Superior temporal gyrus (tissue), 1 donor: Measurements from ENCODE around the gene TRIM17.

Source experiments
- DNase-seq: peaks from one replicate; pipeline ENCODE4 v3.0.0-alpha.2; 2016; ENCODE audit errors: extremely low spot score

The TRIM17 gene

DNA sequence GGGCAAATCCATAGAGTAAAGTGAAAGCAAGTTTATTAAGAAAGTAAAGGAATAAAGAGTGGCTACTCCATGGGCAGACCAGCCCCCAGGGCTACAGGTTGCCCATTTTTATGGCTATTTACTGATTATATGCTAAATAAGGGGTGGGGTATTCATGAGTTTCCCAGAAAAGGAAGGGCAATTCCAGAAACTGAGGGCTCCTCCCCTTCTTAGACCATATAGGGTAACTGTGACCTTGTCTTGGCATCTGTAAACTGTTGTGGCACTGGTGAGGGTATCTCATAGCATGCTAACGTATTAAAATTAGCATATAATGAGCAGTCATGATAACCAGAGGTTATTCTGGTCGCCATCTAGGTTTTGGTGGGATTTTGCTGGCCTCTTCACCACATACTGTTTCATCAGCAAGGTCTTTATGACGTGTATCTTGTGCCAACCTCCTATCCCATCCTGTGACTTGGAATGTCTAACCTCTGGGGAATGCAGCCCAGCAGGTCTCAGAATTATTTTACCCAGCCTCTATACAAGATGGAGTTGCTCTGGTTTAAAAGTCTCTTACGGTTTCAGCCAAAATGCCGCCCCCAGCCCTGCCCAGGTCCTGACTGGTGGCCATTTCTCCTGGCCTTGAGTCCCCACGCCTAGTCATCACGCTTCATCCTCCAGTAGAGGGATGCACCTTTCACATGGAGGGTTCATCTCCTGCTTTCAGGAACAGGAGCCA, 982 bp upstream of the TRIM17 start:
- no peak for DNase-seq

DNA sequence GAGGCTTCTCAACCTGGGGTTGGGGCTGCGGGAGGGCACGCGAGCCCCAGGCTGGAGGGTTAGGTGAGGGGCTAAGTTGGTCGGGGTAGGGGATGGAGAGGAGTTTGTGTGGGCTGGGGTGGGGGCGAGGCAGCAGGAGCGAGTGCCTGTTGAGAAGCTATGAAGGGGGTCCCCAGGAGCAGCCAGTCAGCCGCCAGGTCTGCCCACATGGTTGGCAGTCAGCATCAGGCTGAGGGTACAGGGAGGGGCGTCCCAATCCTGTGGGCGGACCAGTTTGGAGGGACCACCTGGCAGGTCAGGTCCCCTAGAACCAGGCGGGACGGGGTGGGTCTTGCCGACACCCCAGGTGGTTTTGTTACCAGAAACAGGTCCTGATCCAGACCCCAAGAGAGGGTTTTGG, 400 bp upstream of the TRIM17 start:
- DNase-seq = no peak

DNA sequence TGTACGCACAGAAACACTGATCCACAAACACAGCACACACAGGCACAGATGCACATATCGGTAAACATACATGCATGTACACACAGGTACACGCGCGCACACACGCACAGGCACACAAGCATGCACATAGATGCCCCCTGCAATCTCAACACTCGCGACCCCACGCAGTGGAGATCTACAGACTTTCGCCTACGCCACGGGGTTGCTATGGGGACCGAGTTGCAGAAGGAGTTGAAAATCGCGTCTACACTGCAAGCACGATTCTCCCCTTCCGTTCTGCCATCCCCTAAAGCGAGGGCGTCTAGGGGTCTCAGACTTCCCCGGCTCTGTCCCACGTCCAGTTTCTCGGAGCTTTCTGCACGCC, 826 bp downstream of the TRIM17 start:
- DNase-seq = no peak

DNA sequence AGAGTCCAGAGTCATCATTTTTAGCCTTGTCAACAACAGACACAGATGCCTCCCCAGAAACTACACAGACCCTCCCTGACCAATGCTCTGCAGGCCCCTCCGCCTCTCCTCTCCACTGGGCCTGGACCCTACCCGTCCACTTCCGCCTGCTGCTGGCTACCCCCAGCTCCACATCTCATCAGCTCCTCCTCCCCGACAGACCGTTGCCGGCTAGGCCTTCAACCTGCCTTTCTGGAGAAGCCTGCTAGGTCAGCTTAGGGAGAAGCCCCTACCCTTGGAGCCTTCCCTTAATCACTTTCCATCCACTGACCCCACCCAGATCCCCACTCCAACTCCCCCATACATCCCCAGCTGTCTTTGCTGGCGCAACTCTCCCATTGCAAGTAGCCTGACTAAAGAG, 1.4 kb downstream of the TRIM17 start:
- no peak for DNase-seq

DNA sequence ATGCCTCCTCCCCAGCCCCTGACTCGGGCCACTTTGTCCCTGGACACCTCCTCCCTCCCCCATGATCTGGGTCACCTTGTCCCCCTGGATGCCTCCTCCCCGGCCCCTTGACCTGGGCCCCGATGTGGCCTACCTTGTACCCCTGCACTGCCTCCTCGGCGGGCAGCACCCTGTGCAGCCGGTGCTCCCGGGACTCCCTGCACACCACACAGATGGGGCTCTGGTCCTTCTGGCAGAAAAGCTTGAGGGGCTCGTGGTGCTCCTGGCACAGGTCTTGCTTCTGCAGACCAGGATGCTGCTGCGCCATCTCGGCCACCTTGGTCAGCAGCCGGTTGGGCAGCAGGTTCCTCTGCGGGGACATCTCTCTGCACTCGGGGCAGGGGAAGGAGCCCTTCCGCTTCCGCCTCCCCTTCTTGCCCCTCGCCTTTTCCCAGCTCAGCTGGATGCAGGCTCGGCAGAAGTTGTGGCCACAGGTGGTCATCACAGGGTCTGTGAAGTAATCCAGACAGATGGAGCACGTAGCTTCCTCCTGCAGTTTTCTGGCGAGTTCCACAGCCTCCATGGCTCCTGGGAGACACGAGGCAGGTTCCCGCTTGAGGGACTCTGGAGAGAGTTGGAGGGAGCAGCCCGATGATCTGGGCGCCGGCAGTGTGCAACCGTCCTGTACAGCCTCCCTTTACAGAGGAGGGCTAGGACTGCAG, 2.0 kb downstream of the TRIM17 start:
- DNase-seq = no peak

DNA sequence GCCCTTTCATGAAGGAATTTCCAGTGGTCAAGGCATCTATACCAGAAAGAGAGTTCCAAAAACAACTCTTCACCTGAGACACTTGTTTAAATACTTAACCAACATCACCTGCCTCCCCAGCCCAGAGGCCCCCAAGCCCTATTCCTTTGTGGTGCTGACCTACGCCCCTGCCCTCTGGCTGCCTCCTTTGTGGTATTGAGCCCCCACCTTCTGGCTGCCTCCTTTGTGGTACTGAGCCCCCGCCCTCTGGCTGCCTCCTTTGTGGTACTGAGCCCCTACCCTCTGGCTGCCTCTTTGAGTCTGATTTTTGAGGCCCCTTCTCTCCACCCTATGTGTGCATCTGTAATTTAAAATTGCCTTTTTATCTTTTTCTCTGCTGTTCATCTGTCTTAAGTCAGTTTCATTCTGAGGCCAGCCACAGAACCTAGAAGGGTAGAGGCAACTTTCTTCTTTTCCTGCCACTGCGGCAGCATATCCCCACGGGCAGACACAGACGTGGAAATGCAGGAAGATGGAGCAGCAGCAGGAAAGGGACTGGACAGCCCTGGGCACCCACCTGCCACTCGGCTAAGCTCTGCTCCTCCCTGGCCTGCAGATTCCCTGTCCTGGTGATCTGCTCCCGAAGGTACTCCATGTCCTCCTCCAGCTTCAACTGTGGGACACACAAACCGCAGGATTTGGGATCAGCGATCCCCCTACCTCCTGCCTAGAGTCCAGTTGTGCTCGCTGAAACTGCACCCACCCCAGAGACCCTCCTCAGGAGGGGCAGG, 3.2 kb downstream of the TRIM17 start:
- DNase-seq = no peak

DNA sequence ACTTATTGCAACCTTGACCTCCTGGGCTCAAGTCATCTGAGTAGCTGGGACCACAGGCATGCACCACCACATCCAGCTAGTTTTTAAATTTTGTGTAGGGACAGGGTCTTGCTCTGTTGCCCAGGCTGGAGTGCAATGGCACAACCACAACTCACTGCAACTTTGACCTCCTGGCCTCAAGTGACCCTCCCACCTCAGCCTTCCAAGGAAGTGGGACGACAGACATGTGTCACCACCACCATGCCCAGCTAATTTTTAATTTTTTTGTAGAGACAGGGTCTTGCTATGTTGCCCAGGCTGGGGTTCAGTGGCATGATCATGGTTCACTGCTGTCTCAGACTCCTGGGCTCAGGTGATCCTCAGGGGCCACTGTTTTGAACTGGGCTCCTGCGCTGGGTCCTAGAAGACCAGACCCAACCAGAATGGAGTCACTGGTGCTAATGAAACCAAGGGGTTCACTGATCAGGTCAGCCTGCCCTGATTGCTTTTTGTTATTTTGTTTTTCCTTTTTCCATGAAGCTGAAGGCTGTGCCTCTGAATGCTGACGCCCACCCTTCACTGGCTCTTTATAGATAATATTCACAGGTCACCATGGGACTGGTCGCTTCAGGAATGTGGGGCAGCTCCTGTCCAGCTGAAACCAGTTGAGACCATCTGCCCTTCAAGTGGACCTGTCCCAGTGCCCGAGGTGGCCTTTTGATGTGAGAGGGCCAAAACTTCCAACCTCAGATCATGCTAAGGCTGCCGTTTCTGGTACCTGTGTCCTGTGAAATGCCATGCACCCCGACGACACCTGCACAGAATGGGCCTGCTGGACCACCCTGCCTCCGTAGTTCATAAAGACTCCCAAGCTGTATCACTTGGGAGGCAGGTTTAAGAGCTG, 4.9 kb downstream of the TRIM17 start:
- no peak for DNase-seq

DNA sequence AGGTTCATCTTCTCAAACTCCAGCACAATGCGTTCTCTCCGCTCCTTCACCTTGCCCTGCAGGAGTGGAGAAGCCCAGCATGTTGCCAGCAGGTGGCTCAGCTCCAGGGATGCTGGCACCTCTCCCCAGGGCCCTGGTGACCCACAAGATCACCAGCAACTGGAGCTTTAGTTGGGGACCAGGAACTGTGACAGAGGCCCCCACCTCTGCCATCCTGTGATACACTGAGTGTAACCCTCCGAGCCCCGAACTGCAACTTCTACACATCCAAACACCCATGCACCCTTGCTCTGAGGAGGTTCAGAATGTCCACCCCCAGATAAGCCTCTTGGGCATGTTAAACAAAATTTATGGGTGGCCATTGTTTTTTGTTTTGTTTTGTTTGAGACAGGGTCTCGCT, 5.5 kb downstream of the TRIM17 start:
- DNase-seq = no peak

DNA sequence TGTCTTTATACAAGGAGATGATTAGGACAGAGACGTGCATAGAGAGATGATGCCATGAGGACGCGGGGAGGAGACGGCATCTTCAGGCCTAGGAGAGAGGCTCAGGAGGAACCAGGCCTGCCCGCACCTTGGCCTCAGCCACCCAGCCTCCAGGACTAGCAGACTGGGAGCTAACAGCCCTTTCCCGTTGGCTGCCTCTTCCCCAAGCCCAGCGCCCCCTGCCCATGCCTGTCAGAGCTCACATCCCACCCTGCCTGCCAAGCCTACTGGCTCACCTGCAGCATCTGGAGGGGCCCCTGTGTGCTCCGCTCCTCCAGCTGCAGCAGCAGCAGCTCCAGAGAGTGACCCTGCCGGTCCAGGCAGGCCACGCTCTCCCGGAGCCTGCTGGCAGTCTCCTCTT, 6.0 kb downstream of the TRIM17 start:
- DNase-seq = no peak

DNA sequence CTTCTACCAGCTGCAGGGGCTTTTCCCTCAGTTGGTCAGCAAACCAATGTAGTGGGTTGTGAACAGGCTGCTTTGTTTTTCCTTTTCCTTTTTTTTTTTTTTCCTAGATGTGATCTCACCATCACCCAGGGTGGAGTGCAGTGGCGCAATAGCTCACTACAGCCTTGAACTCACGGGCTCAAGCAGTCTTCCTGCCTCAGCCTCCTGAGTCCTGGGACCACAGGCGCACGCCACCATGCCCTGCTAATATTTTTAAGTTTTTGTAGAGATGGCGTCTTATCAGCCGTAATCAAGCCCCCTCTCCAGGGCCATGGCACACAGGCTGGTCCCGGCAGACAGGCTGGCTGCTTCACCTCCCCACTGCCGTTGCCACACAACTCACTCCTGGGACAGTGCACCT, 6.6 kb downstream of the TRIM17 start:
- no peak for DNase-seq

DNA sequence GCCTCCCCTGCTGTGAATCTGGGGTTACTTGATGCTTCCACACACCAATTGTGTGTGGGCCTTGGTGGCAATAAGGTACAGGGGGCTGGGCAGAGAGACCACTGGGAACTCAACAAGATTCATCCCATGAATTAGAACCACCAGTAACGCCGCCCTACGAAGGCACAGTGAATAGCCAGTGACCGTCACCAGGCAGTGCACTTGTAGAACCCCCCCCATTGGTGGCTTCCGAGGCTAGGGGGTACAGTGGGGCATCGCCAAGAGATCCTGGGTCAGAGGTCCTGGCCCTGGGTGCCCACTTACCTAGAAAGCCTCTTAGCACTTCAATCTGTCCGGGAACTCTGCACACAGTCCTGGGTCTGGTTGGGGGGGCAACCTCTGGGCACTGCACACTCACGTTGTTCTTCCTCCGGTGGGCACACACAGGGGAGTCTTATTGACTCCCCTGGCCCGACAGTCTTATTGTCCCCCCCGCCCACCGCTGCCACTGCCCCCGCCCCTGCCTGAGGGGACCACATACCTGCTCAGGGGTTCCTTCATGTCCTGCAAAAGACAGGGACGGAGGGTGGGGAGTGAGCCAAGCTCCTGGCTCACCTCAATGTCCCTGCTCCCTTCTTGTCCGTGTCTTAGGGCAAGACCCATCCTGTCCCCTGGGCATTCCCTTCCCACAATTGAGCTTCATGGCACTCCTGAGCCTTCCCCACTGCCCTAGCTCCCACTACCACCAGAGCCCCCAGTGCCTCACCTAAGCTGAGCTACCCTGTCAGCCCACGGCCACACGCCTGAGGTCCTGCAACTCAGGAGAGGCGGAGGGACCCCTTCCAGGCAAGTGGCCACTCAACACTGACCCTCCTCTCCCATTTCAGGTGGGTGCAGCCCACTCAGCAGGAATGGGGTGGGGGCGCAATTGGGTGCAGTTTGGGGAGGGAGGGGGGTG, 7.5 kb downstream of the TRIM17 start:
- no peak for DNase-seq

DNA sequence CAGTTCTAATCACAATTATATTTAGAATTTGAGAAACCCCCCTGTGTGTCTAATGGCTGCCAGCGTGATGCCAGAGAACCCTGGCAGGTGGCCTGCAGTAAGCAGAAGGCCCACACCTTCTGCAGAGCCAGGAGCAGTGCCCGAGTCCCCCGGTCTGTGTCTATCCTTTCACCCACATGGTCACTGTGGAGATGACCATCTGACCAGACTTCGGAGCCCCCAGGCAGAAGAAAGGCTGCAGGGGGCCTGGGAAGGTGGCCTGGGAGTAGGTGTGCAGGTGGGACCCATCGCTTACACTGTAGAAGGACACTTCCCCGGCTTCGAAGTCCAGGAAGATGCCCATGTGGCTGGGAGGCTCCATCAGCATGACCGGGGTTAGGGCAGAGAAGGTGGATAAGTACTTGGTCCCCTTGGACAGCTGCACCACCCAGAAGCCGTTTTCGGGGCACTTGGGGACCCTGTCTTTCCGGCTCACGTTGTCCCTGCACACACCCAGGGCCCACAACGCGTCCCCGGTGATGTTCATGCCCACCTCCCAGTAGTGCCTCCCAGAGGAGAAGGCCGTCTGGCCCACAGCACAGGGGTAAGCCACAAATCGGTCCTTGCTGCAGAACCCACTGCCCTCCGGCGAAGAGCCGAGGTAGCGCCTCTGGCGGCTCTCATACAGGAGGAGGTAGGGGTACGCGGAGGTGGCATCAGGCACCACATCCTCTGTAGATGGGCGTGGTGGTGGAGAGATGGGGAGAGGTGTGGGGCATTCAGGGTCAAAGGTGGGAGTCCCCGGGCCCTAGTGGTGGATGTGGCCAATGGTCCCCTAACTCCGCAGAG, 8.4 kb downstream of the TRIM17 start:
- no peak for DNase-seq

DNA sequence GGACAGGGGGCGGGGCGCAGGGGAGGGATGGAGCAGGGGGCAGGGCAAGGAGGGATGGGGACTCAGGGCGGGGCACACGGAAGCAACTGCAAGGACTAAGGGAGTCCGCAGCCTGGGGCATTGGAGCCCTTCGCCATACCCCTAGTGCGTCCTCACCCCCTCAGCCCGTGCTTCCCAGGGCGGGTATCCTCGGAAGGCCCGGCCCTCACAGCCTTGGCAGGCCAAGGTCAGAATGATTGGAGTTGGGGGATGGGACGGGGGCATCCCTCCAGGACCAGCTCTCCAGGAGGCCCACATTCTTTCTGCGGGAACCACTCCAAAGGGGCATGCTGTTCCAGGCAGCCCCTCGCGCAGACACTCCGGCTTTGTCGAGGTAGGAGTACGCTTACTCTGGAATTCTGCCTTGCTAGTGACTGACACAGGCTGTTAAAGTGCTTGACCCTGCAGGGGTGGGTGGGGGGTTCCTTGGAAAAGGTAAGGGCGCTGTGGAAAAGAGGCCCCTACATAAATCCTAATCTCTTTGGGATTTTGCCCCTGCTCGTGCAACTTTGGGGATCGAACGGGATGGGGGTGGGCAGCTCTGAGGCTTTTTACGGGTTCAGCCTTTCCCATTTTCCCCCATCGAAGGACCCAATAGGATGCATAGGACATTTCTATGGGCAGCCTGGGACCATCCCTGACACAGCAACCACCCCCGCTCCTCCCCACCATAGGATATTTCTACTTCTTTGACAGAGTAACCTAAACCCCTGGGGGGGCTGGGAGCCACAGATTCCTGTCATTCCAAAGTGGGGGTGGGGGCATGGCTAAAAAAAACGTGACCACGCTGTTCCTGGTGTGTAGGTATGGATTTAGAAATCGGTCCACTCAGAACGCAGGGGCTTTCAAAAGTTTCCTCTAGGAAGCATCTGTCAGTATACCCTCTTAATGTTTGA, 9.3 kb downstream of the TRIM17 start:
- no peak for DNase-seq

DNA sequence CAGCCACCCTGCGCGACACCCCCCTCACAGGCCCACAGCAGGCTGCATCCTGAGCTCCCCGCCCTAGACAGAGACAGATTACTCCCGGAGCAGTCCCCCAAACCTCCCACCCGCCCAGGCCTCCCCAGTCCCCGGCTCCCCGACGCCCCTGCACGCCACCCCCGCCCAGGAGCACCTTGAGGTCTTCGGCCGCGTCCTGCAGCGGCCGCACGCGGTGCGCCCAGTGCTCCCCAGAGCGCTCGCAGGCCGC, 10.8 kb downstream of the TRIM17 start:
- DNase-seq = no peak

DNA sequence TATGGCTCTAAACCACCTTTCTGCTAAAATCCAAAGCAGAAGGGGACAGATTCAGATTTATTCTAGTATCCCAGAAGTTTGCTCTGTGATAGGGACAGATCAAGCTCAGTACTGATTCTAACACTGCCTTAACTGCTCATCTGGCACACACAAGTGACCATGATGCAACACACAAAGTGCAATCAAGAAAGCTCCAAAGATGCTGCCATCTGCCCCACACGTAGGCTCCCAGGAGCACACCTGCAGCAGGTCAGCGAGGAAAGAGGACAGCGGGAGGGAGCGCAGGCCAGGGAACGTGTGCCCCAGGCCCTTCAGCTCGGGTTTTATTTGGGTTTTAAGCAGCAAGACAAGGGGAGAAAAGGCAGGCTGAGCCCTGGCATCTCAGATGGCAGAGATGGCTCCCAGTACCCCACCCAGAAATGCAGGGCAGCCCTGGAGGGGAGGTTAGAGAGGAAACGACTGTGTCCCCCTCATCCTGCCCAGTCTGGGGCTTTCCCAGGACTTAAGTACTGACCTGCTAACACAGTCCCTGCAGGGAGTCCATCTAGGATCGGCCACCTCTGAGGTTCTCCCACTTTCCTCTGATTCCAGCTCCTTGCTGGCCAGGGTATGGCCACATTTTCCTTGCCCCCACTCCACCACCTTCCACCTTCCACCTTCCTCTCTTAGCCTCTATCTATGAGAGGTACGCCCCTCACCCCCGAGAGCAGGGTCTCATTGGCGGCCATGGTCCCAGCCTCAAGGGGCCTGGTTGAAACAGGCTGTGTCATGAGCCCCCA, 11.3 kb downstream of the TRIM17 start:
- no peak for DNase-seq

DNA sequence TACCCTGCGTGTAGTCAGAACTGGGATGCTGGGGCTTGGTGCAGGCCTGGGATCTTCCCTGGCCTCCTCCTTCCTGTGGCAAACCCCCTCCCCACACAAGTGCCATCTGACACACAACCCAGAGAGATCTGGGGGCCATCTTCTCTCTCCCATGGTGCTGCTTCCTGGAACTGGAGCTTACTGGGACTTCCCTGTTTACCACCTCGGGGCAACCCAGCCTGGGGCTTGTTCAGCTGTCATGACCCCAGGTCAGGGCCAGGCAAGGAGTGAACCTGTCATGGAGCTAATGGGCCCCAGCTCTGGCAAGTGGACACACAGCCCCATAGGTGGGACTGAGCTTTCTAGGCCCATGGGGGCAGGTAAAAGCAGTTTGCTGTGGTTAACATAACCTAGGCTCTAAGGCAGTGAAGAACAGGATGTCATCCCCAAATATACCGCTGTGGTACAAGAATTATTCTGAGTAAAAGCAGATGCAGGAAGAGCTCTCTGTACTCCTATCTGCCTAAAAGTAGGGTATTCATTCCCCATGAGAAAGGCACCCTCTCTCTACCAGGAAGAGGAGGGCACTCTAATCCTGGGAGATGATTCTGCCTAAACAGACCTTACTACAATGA, 12.4 kb downstream of the TRIM17 start:
- no peak for DNase-seq

DNA sequence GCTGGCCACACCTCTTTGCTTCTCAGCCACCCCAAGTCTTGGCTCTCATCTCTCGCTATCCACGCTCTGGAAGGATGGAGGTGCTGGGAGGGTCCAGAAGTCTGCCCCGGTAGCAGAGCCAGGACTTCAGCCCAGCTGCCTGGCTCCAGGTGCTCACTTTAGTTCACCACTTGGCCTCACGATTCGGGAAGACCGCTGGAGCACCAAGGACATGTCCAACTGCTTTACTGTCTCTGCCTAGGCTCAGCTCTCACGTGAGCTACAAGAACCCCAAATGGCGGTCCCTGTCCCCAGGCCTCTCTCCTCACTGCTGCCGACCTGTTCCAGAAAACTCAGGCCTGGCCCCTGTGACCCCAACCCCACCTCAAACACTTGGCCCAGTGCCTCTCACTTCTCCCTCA, 13.4 kb downstream of the TRIM17 start:
- no peak for DNase-seq

DNA sequence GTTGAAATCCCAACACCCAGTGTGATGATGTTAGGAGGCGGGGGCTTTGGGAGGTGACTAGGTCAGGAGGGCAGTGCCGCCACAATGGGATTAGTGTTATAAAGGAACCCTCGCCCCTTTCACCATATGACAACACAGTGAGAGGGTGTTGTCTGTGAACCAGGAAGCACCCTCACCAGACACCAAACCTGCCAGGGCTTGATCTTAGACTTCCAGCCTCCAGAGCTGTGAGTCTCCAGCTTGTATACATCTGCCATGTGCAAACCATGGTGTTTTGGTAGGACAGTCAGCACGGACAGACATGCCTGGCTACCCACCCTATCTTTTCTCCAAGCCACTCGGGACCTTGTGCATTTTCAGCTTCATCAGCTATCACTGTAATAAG, 14.0 kb downstream of the TRIM17 start:
- DNase-seq = no peak
